LNCaP clone FGC (cell line): ENCODE data around the gene PRUNE2.
"Not testable (repeated sequence)": the region's sequence is repeated elsewhere in the genome, so short reads cannot be mapped to it uniquely, and the experiment has no call there.

ENCODE experiments used
- DNase-seq: peaks from one replicate; pipeline ENCODE4 v3.0.0-alpha.2; 2011; ENCODE audit warnings: low read depth
- H3K4me3 ChIP-seq: 2 replicates; pipeline ENCODE4 v1.5.1; 2011; ENCODE audit warnings: mild to moderate bottlenecking, low read depth, low read length, control low read depth
- TF ChIP-seq, protein P1 (sequence below): IDR thresholded peaks from 2 replicates; pipeline ENCODE4 v1.5.1; 2012; ENCODE audit warnings: mild to moderate bottlenecking; ENCODE audit not compliant: control insufficient read depth, insufficient read depth; ENCODE audit errors: extremely low read depth

PRUNE2 gene

DNA sequence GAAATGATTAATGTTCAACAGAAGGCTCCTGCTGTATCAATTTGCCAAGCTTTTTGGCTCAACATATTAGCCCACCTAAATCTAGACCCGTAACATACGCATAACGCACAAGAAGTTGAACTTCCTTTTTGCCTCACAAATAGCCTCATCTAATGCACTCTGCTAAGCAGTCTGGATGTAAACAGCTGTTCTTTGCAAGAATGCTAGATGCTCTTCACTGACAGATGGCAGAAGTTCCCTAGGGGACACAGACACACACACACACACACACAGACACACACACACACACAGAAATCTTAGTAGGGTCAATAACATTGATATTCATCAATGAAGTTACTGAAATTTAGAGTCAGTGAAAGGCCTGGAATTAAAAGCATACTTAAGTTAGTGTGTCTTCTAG lies 154.9 kb downstream of the PRUNE2 start:
- no peak for DNase-seq
- H3K4me3 ChIP-seq, result no peak overlapping the region
- TF ChIP-seq, protein P1, sequence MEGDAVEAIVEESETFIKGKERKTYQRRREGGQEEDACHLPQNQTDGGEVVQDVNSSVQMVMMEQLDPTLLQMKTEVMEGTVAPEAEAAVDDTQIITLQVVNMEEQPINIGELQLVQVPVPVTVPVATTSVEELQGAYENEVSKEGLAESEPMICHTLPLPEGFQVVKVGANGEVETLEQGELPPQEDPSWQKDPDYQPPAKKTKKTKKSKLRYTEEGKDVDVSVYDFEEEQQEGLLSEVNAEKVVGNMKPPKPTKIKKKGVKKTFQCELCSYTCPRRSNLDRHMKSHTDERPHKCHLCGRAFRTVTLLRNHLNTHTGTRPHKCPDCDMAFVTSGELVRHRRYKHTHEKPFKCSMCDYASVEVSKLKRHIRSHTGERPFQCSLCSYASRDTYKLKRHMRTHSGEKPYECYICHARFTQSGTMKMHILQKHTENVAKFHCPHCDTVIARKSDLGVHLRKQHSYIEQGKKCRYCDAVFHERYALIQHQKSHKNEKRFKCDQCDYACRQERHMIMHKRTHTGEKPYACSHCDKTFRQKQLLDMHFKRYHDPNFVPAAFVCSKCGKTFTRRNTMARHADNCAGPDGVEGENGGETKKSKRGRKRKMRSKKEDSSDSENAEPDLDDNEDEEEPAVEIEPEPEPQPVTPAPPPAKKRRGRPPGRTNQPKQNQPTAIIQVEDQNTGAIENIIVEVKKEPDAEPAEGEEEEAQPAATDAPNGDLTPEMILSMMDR, result no peak

GRCh38 chr9:76744336-76744735 lies 161.6 kb downstream of the PRUNE2 start:
- H3K4me3 ChIP-seq, result no peak overlapping the region
- TF ChIP-seq, protein P1, result no peak
- DNase-seq, result no peak

DNA sequence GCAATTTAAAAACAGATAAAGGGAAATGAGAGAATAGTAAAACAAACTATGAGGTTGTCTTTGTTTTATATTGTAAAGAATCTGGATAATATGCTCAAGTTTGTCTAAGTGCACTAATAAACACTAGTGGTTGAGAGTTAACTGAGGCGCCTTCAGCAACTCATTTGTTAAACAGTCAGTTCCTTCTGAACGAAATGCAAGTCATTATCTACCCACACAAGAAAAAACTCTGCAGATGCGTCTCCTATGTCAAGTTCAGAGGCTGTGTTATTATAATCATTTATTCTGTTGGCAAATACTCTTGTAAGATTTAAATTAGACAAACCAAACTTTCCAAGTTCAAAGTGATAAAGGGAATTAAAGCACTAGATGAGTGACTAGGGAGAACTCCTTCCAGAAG lies 162.0 kb downstream of the PRUNE2 start:
- no peak for DNase-seq
- TF ChIP-seq, protein P1, result no peak
- no peak overlapping the region for H3K4me3 ChIP-seq

DNA sequence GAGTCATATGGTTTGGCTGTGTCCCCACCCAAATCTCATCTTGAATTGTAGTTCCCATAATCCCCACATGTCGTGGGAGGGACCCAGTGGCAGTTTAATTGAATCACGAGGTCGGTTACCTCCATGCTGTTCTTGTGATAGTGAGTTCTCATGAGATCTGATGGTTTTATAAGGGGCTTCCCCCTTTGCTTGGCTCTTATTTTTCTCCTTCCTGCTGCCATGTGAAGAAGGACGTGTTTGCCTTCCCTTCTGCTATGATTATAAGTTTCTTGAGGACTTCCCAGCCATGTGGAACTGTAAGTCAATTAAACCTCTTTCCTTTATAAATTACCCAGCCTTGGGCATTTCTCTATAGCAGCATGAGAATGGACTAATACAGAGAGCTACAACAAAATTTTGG lies 163.0 kb downstream of the PRUNE2 start:
- H3K4me3 ChIP-seq, DNase-seq: not testable (repeated sequence)

DNA sequence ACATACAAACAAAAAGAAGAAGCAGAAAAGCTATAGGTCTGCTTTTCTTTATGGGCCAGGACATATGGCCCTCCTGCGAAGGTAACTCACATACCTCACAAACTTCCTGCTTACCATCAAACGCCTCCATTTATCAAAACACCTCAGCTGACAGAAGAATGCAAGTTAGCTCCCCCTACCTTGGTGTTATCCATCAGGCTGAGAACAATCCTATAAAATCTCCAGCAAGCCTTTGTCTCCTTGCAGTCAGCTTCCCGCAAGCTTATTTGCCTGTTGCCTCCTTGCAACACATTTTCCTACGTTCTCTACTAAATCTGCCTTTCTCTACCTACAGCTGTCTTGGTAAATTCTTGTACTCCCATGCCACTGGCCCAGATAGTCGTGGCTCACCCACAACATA lies 164.4 kb downstream of the PRUNE2 start:
- TF ChIP-seq, protein P1, result no peak
- DNase-seq, result no peak
- H3K4me3 ChIP-seq, result no peak overlapping the region

- H3K4me3 ChIP-seq, result no peak overlapping the region
- no peak for DNase-seq
- TF ChIP-seq, protein P1, result no peak
These were observed 167.5 kb downstream of the PRUNE2 start for GRCh38 chr9:76738402-76738801.

GRCh38 chr9:76737154-76737902 lies 168.6 kb downstream of the PRUNE2 start:
- TF ChIP-seq, protein P1, result no peak
- no peak for DNase-seq
- no peak overlapping the region for H3K4me3 ChIP-seq
